Activated naive CD4-positive, alpha-beta T cell treated with anti-CD3 and anti-CD28 coated beads, Interleukin-2, amount 50 U/mL, for 24 hours (primary cell): ENCODE results near the gene PLEKHA5.
A peak's percentile ranks its signal among the peaks of the same experiment; 100 is the strongest.

Experiments used
- H3K27ac Mint-ChIP-seq: one replicate; pipeline ENCODE4 v1.8.0; 2021; ENCODE audit warnings: mild to moderate bottlenecking, mixed read lengths
- H3K27me3 Mint-ChIP-seq: one replicate; pipeline ENCODE4 v1.8.0; 2021; ENCODE audit warnings: mixed read lengths
- H3K36me3 Mint-ChIP-seq: one replicate; pipeline ENCODE4 v1.8.0; 2021; ENCODE audit warnings: mixed read lengths
- H3K4me1 Mint-ChIP-seq: one replicate; pipeline ENCODE4 v1.8.0; 2021; ENCODE audit warnings: mixed read lengths
- H3K4me3 Mint-ChIP-seq: one replicate; pipeline ENCODE4 v1.8.0; 2021; ENCODE audit warnings: mild to moderate bottlenecking, mixed read lengths
- H3K9me3 Mint-ChIP-seq: one replicate; pipeline ENCODE4 v1.8.0; 2021; ENCODE audit warnings: mixed read lengths

PLEKHA5 gene

GRCh38 chr12:19115285-19115684 is 14.2 kb upstream of the PLEKHA5 start:
- no peak overlapping the region for H3K27ac Mint-ChIP-seq
- no peak overlapping the region for H3K4me3 Mint-ChIP-seq
- no peaks in the 10 kb centered on the region for H3K9me3 Mint-ChIP-seq
- no peaks in the 10 kb centered on the region for H3K27me3 Mint-ChIP-seq
- H3K4me1 Mint-ChIP-seq: no peaks in the 10 kb centered on the region
- no peaks in the 10 kb centered on the region for H3K36me3 Mint-ChIP-seq

DNA sequence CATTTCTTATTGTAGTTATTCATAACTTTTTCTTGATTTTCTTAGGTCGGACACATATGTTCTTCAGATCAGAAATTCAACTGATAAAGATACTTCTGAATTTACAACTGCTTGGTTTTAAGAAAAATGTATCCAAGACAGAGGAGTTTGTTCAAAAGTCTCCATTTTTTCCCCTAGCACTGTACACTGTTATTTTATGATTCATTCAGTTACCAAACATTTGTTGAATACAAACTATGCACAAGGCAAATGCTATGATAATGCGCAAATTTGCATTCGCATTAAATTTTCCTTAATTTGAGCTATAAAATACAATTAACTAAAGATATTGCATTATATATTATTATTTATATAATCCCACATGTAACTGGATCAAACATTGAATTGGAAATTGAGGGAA is 10.1 kb upstream of the PLEKHA5 start:
- Mint-ChIP-seq H3K36me3 (no peaks in the 10 kb centered on the region), H3K4me3 (no peak overlapping the region), H3K27ac (no peak overlapping the region), H3K4me1 (no peaks in the 10 kb centered on the region), H3K9me3 (peaks cover 9% of the 10 kb centered on the region), H3K27me3 (peaks cover 5% of the 10 kb centered on the region)

GRCh38 chr12:19120795-19121194 is 8.7 kb upstream of the PLEKHA5 start:
- Mint-ChIP-seq H3K27me3 (peaks cover 5% of the 10 kb centered on the region), H3K36me3 (no peaks in the 10 kb centered on the region), H3K4me1 (no peaks in the 10 kb centered on the region), H3K9me3 (peaks cover 9% of the 10 kb centered on the region), H3K27ac (no peak overlapping the region), H3K4me3 (no peak overlapping the region)

GRCh38 chr12:19121449-19122018 is 8.0 kb upstream of the PLEKHA5 start:
- H3K36me3 Mint-ChIP-seq: no peaks in the 10 kb centered on the region
- H3K4me3 Mint-ChIP-seq: no peak overlapping the region
- H3K9me3 Mint-ChIP-seq: peaks cover 9% of the 10 kb centered on the region
- peaks cover 5% of the 10 kb centered on the region for H3K27me3 Mint-ChIP-seq
- no peak overlapping the region for H3K27ac Mint-ChIP-seq
- H3K4me1 Mint-ChIP-seq: no peaks in the 10 kb centered on the region

DNA sequence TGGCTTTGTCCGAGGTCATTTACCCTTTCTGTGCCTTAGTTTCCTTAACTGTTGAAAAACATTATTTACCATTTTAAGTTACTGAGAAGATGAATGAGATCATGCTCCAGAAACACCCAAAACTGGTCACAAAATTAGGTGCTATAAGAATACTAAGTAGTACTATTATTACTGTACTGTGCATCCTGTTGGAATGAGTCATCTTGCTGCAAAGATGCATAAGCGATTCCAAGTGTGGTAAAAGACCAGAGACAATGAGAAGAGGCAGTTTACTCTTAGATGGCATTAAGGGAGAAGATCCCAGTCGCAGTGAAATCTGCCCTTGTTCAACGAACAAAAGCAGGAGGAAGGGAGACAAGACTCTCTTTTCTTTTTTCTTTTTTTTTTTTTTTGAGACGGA is 4.2 kb upstream of the PLEKHA5 start:
- Mint-ChIP-seq H3K27me3 (peaks cover 22% of the 10 kb centered on the region), H3K36me3 (peaks cover 2% of the 10 kb centered on the region), H3K4me3 (no peak overlapping the region), H3K27ac (no peak overlapping the region), H3K4me1 (peaks cover 5% of the 10 kb centered on the region), H3K9me3 (peaks cover 16% of the 10 kb centered on the region)

DNA sequence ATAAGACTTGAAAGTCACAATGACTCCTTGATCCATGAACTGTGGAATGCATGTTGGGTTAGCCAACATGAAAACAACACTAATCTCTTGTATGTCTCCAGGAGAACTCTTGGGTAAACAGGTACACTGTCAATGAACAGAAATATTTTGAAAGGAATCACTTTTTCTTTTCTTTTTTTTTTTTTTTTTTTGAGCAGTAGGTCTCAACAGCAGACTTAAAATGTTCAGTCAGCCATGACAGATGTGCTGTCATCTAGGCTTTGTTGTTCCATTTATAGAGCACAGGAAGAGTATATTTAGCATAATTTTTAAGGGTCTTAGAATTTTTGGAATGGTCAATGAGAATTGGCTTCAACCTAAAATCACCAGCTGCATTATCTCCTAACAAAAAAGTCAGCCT is 2.3 kb upstream of the PLEKHA5 start:
- peaks cover 17% of the 10 kb centered on the region for H3K4me1 Mint-ChIP-seq
- peaks cover 7% of the 10 kb centered on the region for H3K9me3 Mint-ChIP-seq
- H3K36me3 Mint-ChIP-seq: peaks cover 2% of the 10 kb centered on the region
- peaks cover 41% of the 10 kb centered on the region for H3K27me3 Mint-ChIP-seq
- no peak overlapping the region for H3K27ac Mint-ChIP-seq
- no peak overlapping the region for H3K4me3 Mint-ChIP-seq

DNA sequence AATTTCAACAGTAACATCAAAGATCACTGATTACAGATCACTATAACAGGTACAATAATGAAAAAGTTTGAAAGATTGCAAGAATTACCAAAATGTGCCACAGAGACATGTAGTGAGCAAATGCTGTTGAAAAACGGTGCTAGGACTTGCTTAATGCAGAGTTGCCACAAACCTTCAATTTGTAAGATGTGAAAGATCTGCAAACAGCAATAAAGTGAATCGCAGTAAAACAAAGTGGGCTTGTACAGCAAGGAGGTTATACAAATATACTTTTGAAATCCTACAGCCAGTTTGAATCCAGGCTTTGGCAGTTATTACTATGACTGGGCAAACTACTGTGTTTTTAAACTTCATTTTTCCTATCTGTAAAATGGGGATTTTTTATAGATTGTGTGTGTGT is 1.0 kb upstream of the PLEKHA5 start:
- H3K4me1 Mint-ChIP-seq: peaks cover 17% of the 10 kb centered on the region
- peak overlapping the region; percentile 84 for H3K4me3 Mint-ChIP-seq
- peaks cover 7% of the 10 kb centered on the region for H3K9me3 Mint-ChIP-seq
- peaks cover 2% of the 10 kb centered on the region for H3K36me3 Mint-ChIP-seq
- no peak overlapping the region for H3K27ac Mint-ChIP-seq
- peaks cover 43% of the 10 kb centered on the region for H3K27me3 Mint-ChIP-seq

DNA sequence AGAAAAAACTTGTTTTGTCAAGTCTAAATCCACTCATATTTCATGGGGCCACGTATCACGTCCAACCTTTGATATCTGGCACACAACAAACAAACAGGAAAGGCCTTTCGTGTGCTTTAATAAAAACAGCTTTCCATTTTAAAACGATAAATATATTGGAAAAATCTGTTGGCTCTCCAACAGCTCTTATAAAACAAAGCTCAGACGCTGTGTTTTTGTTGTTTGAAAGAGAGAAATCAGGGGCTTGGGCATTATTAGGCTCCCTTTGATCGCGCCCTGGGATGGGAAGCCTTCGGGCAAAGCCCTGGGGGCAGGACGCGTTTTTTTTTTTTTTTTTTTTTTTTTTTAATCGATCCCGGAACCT is 429 bp upstream of the PLEKHA5 start:
- H3K36me3 Mint-ChIP-seq: peaks cover 2% of the 10 kb centered on the region
- peaks cover 17% of the 10 kb centered on the region for H3K4me1 Mint-ChIP-seq
- peak overlapping the region; percentile 84 for H3K4me3 Mint-ChIP-seq
- H3K9me3 Mint-ChIP-seq: peaks cover 7% of the 10 kb centered on the region
- no peak overlapping the region for H3K27ac Mint-ChIP-seq
- peaks cover 48% of the 10 kb centered on the region for H3K27me3 Mint-ChIP-seq

- Mint-ChIP-seq H3K27ac (no peak overlapping the region), H3K36me3 (peaks cover 3% of the 10 kb centered on the region), H3K9me3 (peaks cover 7% of the 10 kb centered on the region), H3K4me3 (peak overlapping the region; percentile 83), H3K4me1 (peaks cover 17% of the 10 kb centered on the region), H3K27me3 (peaks cover 57% of the 10 kb centered on the region)
Observed at GRCh38 chr12:19130224-19131024, 891 bp downstream of the PLEKHA5 start.

DNA sequence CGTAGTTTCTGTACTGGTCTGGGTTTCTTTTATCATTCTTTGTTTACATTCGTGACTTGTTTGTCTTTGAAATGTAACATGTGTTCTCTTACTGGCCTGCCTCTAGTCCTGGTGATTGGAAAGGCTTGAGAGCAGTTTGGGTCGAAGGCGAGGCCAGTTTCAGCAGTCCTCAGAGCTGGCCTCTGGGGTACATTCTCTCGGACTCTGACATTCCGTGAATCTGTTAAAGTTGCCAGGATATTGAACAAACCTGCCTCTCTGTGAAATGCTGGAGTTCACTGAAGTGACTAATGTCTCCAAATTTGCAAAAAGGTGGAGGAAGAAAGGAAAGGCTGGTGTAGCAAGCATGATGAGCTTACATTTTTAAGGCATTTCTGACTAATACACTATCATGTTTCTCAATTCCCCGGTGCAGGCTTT is 1.5 kb downstream of the PLEKHA5 start:
- peaks cover 3% of the 10 kb centered on the region for H3K36me3 Mint-ChIP-seq
- H3K27ac Mint-ChIP-seq: no peak overlapping the region
- H3K9me3 Mint-ChIP-seq: peaks cover 7% of the 10 kb centered on the region
- H3K4me1 Mint-ChIP-seq: peaks cover 17% of the 10 kb centered on the region
- H3K4me3 Mint-ChIP-seq: peak overlapping the region; percentile 83
- H3K27me3 Mint-ChIP-seq: peaks cover 58% of the 10 kb centered on the region

DNA sequence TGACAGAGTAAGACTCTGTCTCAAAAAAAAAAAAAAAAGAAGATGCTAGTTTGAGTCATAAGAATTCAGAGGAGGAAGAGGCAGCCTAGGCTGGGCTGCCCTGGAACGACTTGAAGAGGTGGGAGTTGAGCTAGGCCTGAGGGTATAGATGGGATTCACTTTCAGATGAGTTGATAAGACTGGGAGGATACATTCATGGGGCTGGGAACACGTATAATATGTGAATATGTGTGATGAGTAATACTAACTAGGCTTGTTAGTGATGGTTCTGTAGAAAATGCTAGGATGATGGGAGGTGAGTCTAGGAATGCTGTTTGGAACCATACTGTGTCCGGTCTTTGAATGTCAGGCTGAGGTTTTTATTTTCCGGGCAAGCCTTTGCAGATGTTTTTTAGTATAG is 9.0 kb downstream of the PLEKHA5 start:
- Mint-ChIP-seq H3K36me3 (peaks cover 2% of the 10 kb centered on the region), H3K27ac (no peak overlapping the region), H3K4me1 (no peaks in the 10 kb centered on the region), H3K4me3 (no peak overlapping the region), H3K9me3 (no peaks in the 10 kb centered on the region), H3K27me3 (peaks cover 20% of the 10 kb centered on the region)

DNA sequence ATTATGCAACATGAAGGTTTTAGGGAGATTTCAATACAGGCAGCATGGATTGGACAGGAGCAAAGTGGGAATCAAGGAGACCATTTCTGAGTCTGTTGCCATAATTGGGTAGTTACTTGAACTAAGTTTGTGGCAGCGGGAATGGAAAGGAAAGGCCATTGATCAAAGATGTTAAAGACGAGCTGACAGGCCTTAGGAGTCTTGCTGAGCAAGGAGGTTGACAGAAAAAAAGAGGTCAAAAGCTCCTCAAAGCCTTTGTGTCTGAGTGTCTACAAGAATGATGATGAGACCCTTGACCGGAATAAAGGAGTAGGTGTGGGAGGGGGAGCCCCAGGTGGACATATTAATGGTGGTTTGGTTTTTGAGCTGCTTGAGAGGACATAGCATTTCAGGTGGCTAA is 9.4 kb downstream of the PLEKHA5 start:
- peaks cover 16% of the 10 kb centered on the region for H3K27me3 Mint-ChIP-seq
- H3K9me3 Mint-ChIP-seq: no peaks in the 10 kb centered on the region
- H3K36me3 Mint-ChIP-seq: peaks cover 2% of the 10 kb centered on the region
- no peak overlapping the region for H3K27ac Mint-ChIP-seq
- H3K4me1 Mint-ChIP-seq: no peaks in the 10 kb centered on the region
- no peak overlapping the region for H3K4me3 Mint-ChIP-seq

DNA sequence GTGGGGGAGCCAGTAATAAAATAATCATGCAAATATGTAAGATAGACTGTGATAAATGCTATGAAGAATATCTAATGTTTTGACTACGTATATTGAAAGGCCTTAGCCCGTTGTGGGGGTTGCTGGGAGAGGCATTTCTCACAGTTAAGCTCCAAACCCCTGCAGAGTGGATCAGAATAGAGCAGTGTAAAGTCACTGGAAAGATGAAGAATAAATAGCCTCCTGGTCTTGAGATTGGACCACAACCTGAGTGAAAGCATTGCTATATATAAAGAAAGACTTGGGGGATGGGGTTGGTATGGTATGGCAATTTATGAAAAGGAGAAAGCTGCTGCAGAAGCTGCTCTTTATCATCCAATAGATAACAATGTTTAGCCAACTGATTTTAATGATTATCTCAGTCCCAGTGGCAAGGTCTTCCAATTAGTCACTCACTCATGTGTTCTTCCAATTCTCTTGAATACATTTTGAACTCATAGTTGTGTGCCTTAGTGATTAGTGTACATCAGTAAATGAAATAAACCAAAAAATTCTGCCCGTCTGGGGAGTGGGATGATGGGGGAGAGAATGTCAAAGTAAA is 10.2 kb downstream of the PLEKHA5 start:
- Mint-ChIP-seq H3K9me3 (no peaks in the 10 kb centered on the region), H3K27ac (no peak overlapping the region), H3K4me3 (no peak overlapping the region), H3K36me3 (no peaks in the 10 kb centered on the region), H3K4me1 (no peaks in the 10 kb centered on the region), H3K27me3 (peaks cover 12% of the 10 kb centered on the region)

GRCh38 chr12:19140381-19141236 is 11.1 kb downstream of the PLEKHA5 start:
- Mint-ChIP-seq H3K4me3 (no peak overlapping the region), H3K9me3 (no peaks in the 10 kb centered on the region), H3K27ac (no peak overlapping the region), H3K36me3 (no peaks in the 10 kb centered on the region), H3K27me3 (peaks cover 6% of the 10 kb centered on the region), H3K4me1 (no peaks in the 10 kb centered on the region)

DNA sequence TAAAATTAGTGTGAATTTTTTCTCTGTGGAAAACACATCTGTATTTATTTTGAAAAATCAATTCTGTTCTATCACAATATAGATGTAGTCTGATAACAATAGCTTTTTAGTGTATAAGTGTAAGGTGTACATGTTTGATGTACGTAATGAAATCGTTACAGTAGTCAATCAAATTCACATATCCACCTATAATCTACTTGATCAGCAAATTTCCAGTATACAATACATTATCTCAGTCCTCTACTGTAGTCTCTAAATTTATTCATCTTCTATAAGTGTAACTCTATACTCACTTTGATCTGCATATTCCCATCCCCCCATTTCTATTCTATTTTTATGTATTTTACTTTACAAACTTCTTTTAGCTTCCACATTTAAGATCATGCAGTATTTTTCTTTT is 13.0 kb downstream of the PLEKHA5 start:
- Mint-ChIP-seq H3K36me3 (no peaks in the 10 kb centered on the region), H3K27ac (no peak overlapping the region), H3K4me3 (no peak overlapping the region), H3K4me1 (no peaks in the 10 kb centered on the region), H3K27me3 (peaks cover 6% of the 10 kb centered on the region), H3K9me3 (no peaks in the 10 kb centered on the region)

GRCh38 chr12:19144287-19144686 is 14.8 kb downstream of the PLEKHA5 start:
- Mint-ChIP-seq H3K9me3 (no peaks in the 10 kb centered on the region), H3K36me3 (no peaks in the 10 kb centered on the region), H3K27ac (no peak overlapping the region), H3K4me3 (no peak overlapping the region), H3K4me1 (no peaks in the 10 kb centered on the region), H3K27me3 (no peaks in the 10 kb centered on the region)
